H1 (cell line): ENCODE measurements around the gene MYO1D. TPM values are rescaled to one million over a fixed set of nuclear protein-coding genes. Genes with fewer than 3 reads are reported as not detected.

Experiments
- CTCF ChIA-PET: fragments of 300-600 bp; sonication (Branson Sonifier 250); formaldehyde crosslinking; loops from one replicate; lab custom pipeline; 2021; ENCODE audit not compliant: partially characterized antibody; lab: Charles Lee
- POLR2A ChIA-PET: fragments of 300-600 bp; sonication (Branson Sonifier 250); formaldehyde crosslinking; loops from one replicate; lab custom pipeline; 2021; ENCODE audit warnings: inconsistent platforms; ENCODE audit not compliant: partially characterized antibody; lab: Charles Lee
- DNase-seq, 2 experiments: peaks; one replicate each; pipeline versions ENCODE4 v3.0.0 to v3.0.0-alpha.2; 2010 to 2022; ENCODE audit warnings: low spot score in 2 of 2, low read depth in 1 of 2, mixed read lengths in 1 of 2
- FAIRE-seq: peaks from 2 replicates; lab custom pipeline; 2011; peaks lifted over from hg19 to GRCh38; lab: Jason Lieb, UNC
- H2AFZ ChIP-seq: 2 replicates; pipeline ENCODE4 v1.8.1; 2012; ENCODE audit warnings: low read length, inconsistent platforms
- H2AK5ac ChIP-seq: 2 replicates; pipeline ENCODE4 v1.6.1; 2013; ENCODE audit warnings: low read depth, low read length
- H2BK120ac ChIP-seq: replicated peaks from 2 replicates; pipeline ENCODE3; 2013; ENCODE audit warnings: low read depth, low read length, inconsistent platforms
- H2BK12ac ChIP-seq: 2 replicates; pipeline ENCODE4 v1.6.1; 2013; ENCODE audit warnings: low read depth, low read length
- H2BK15ac ChIP-seq: 2 replicates; pipeline ENCODE4 v1.6.1; 2013; ENCODE audit warnings: low read length
- H2BK20ac ChIP-seq: 2 replicates; pipeline ENCODE4 v1.6.1; 2013; ENCODE audit warnings: low read length
- H2BK5ac ChIP-seq: 2 replicates; pipeline ENCODE4 v1.6.1; 2013; ENCODE audit warnings: low read depth, low read length
- H3K14ac ChIP-seq: 2 replicates; pipeline ENCODE4 v1.6.1; 2013; ENCODE audit warnings: inconsistent platforms; ENCODE audit not compliant: insufficient read length
- H3K18ac ChIP-seq: 2 replicates; pipeline ENCODE4 v1.6.1; 2013; ENCODE audit warnings: low read length; ENCODE audit errors: extremely low read depth
- H3K23ac ChIP-seq: 2 replicates; pipeline ENCODE4 v1.6.1; 2013; ENCODE audit warnings: inconsistent platforms; ENCODE audit not compliant: insufficient read length
- H3K23me2 ChIP-seq: 2 replicates; pipeline ENCODE4 v1.6.1; 2013; ENCODE audit warnings: low read depth, low read length
- H3K27ac ChIP-seq: 2 replicates; pipeline ENCODE4 v1.6.1; 2011; ENCODE audit warnings: low read depth, low read length, inconsistent platforms
- H3K27me3 ChIP-seq, 4 experiments: replicated peaks in 1 of 4; 1 replicate in 1 of 4; 2 replicates in 3 of 4; pipeline versions ENCODE4 v1.6.1 to v1.8.1; 2011 to 2013; ENCODE audit warnings: low read length in 3 of 4, mild to moderate bottlenecking in 3 of 4, inconsistent platforms in 2 of 4, mixed read lengths in 2 of 4, moderate library complexity in 1 of 4; ENCODE audit not compliant: control insufficient read depth in 3 of 4, insufficient read depth in 3 of 4; ENCODE audit errors: extremely low read depth in 1 of 4
- H3K36me3 ChIP-seq, 4 experiments: 2 replicates each; pipeline versions ENCODE4 v1.6.1 to v1.8.1; 2011 to 2013; ENCODE audit warnings: mild to moderate bottlenecking in 4 of 4, low read length in 3 of 4, moderate library complexity in 2 of 4, control low read depth in 1 of 4, inconsistent platforms in 1 of 4; ENCODE audit not compliant: insufficient read depth in 4 of 4, control insufficient read depth in 2 of 4
- H3K4ac ChIP-seq: replicated peaks from 2 replicates; pipeline ENCODE3; 2013; ENCODE audit warnings: low read length, low read depth, mixed read lengths, inconsistent platforms; ENCODE audit not compliant: insufficient read length
- H3K4me1 ChIP-seq, 4 experiments: replicated peaks in 1 of 4; 1 replicate in 1 of 4; 2 replicates in 3 of 4; pipeline versions ENCODE4 v1.6.1 to v1.8.1; 2011 to 2013; ENCODE audit warnings: low read length in 3 of 4, inconsistent platforms in 2 of 4, mixed read lengths in 1 of 4; ENCODE audit not compliant: insufficient read depth in 4 of 4, control insufficient read depth in 3 of 4
- H3K4me2 ChIP-seq, 2 experiments: 2 replicates each; pipeline versions ENCODE4 v1.6.1 to v1.8.1; 2011 to 2013; ENCODE audit warnings: low read depth in 2 of 2, low read length in 2 of 2, control low read depth in 1 of 2, inconsistent platforms in 1 of 2, mild to moderate bottlenecking in 1 of 2; ENCODE audit not compliant: insufficient read depth in 1 of 2
- H3K4me3 ChIP-seq, 4 experiments: fragments of 200-600, 300-600 bp in 1 of 4; sonication (generic), shearing (Covaris generic), sonication (Bioruptor Twin) in 1 of 4; 2 replicates each; pipeline versions ENCODE4 v1.5.1 to v1.8.1; 2011 to 2016; ENCODE audit warnings: low read length in 4 of 4, low read depth in 3 of 4, control low read depth in 2 of 4, inconsistent platforms in 2 of 4, mild to moderate bottlenecking in 2 of 4, mixed read lengths in 1 of 4, moderate library complexity in 1 of 4; ENCODE audit not compliant: insufficient read depth in 2 of 4; ENCODE audit errors: extremely low read depth in 1 of 4
- H3K56ac ChIP-seq: replicated peaks from 2 replicates; pipeline ENCODE3; 2013; ENCODE audit warnings: low read depth, mild to moderate bottlenecking, mixed read lengths, low read length, inconsistent platforms; ENCODE audit not compliant: insufficient read length
- H3K79me1 ChIP-seq: 2 replicates; pipeline ENCODE4 v1.6.1; 2013; ENCODE audit warnings: low read depth, low read length, control low read depth
- H3K79me2 ChIP-seq, 2 experiments: 2 replicates each; pipeline versions ENCODE4 v1.6.1 to v1.8.1; 2012 to 2013; ENCODE audit warnings: low read length in 2 of 2, mild to moderate bottlenecking in 2 of 2, inconsistent platforms in 1 of 2; ENCODE audit not compliant: insufficient read depth in 2 of 2, control insufficient read depth in 1 of 2
- H3K9ac ChIP-seq, 4 experiments: replicated peaks in 1 of 4; 1 replicate in 1 of 4; 2 replicates in 3 of 4; pipeline versions ENCODE4 v1.6.1 to v1.8.1; 2011 to 2013; ENCODE audit warnings: low read depth in 3 of 4, low read length in 3 of 4, control low read depth in 2 of 4, mild to moderate bottlenecking in 2 of 4, moderate library complexity in 2 of 4, inconsistent platforms in 1 of 4; ENCODE audit errors: extremely low read depth in 1 of 4
- H3K9me3 ChIP-seq, 2 experiments: 2 replicates each; pipeline versions ENCODE4 v1.6.1 to v1.8.1; 2012 to 2013; ENCODE audit warnings: mild to moderate bottlenecking in 2 of 2, moderate library complexity in 2 of 2, control low read depth in 1 of 2, inconsistent platforms in 1 of 2, low read depth in 1 of 2, low read length in 1 of 2, mixed read lengths in 1 of 2; ENCODE audit not compliant: insufficient read depth in 2 of 2
- H4K20me1 ChIP-seq, 2 experiments: replicated peaks in 1 of 2; 2 replicates each; pipeline versions ENCODE3 to v1.8.1; 2011 to 2013; ENCODE audit warnings: inconsistent platforms in 2 of 2, low read length in 2 of 2, mild to moderate bottlenecking in 1 of 2; ENCODE audit not compliant: insufficient read depth in 2 of 2, control insufficient read depth in 1 of 2
- H4K5ac ChIP-seq: 2 replicates; pipeline ENCODE4 v1.6.1; 2013; ENCODE audit warnings: low read length, low read depth, mixed read lengths, inconsistent platforms; ENCODE audit not compliant: insufficient read length
- H4K8ac ChIP-seq: 2 replicates; pipeline ENCODE4 v1.8.0; 2013; ENCODE audit warnings: mild to moderate bottlenecking, moderate library complexity, low read length, inconsistent platforms; ENCODE audit not compliant: insufficient read depth; ENCODE audit errors: extremely low read depth
- H4K91ac ChIP-seq: replicated peaks from 2 replicates; pipeline ENCODE3; 2013; ENCODE audit warnings: low read length, mixed read lengths, inconsistent platforms; ENCODE audit not compliant: insufficient read length
- ASH2L ChIP-seq: fragments of 200-600, 300-600 bp; sonication (generic); IDR thresholded peaks from one replicate; pipeline ENCODE4 v1.7.1; 2017; ENCODE audit warnings: low read length
- E2F6 ChIP-seq: IDR thresholded peaks from 2 replicates; pipeline ENCODE4 v1.6.1; 2012; ENCODE audit warnings: inconsistent platforms
- EZH2 ChIP-seq: fragments of 200-600 bp; sonication (generic); IDR thresholded peaks from 2 replicates; pipeline ENCODE4 v1.7.1; 2012; ENCODE audit warnings: low read depth, mild to moderate bottlenecking, moderate library complexity, low read length, inconsistent platforms; ENCODE audit not compliant: severe bottlenecking
- GABPA ChIP-seq: IDR thresholded peaks from 2 replicates; pipeline ENCODE4 v1.6.1; 2011; ENCODE audit warnings: mild to moderate bottlenecking, low read length, moderate library complexity, borderline replicate concordance; ENCODE audit not compliant: insufficient read depth
- HDAC2 ChIP-seq, 2 experiments: fragments of 300-600 bp in 1 of 2; sonication (generic) in 1 of 2; IDR thresholded peaks; 2 replicates each; pipeline ENCODE4 v1.6.1; 2011 to 2012; ENCODE audit warnings: low read depth in 2 of 2, low read length in 2 of 2, mild to moderate bottlenecking in 2 of 2, moderate library complexity in 2 of 2, borderline replicate concordance in 1 of 2, inconsistent platforms in 1 of 2
- NANOG ChIP-seq: IDR thresholded peaks from 2 replicates; pipeline ENCODE4 v1.6.1; 2011; ENCODE audit warnings: low read length, low read depth, mild to moderate bottlenecking, inconsistent platforms; ENCODE audit not compliant: insufficient read depth, poor library complexity, severe bottlenecking
- SIRT6 ChIP-seq: IDR thresholded peaks from one replicate; pipeline ENCODE4 v1.7.1; 2012; ENCODE audit warnings: low read length, inconsistent platforms
- SIX5 ChIP-seq: IDR thresholded peaks from 2 replicates; pipeline ENCODE4 v1.6.1; 2011; ENCODE audit warnings: mild to moderate bottlenecking, low read depth, low read length
- TAF1 ChIP-seq: IDR thresholded peaks from 2 replicates; pipeline ENCODE4 v1.6.1; 2011; ENCODE audit warnings: mild to moderate bottlenecking, low read depth, low read length
- YY1 ChIP-seq: IDR thresholded peaks from 2 replicates; pipeline ENCODE4 v1.6.1; 2011; ENCODE audit warnings: low read depth, mild to moderate bottlenecking, low read length
- WGBS, 2 experiments: shearing (Covaris generic) in 1 of 2; methylation state at CpG; one replicate each; pipeline versions ENCODE4 v1.1.6 to v1.1.7; 2013 to 2015; ENCODE audit warnings: low lambda C conversion rate in 2 of 2, mixed read lengths in 2 of 2, inconsistent platforms in 1 of 2, low coverage in 1 of 2, missing lambda C conversion rate in 1 of 2; ENCODE audit not compliant: insufficient replicate concordance in 2 of 2, insufficient coverage in 1 of 2, insufficient read length in 1 of 2; ENCODE audit errors: extremely low coverage in 1 of 2, missing lambda C conversion rate in 1 of 2; 5-methylcytosine and 5-hydroxymethylcytosine counted together
- polyA plus RNA-seq, 7 experiments: library from polyadenylated mRNA; depleted of rRNA in 3 of 7; stranded (reverse) in 5 of 7; unstranded in 2 of 7; fragments of >200 nt in 5 of 7; fragments of 200-250 nt in 2 of 7; gene quantifications; 1 replicate in 5 of 7; 2 replicates in 1 of 7; 4 replicates in 1 of 7; pipeline versions ENCODE4 v1.2.1 to v1.2.3, GENCODE V29; 2011 to 2013; ENCODE audit warnings: missing spikeins in 2 of 7, mixed read lengths in 2 of 7
- total RNA-seq: library from RNA; stranded (reverse); fragmentation: NEBNext Ultra II Directional; extraction: Animal tissue kit (Norgen Biotek cat#: 25700); gene quantifications from 2 replicates; pipeline ENCODE4 v1.2.1, GENCODE V29; 2021
- TF ChIP-seq, protein P1 (sequence below): IDR thresholded peaks from 2 replicates; pipeline ENCODE4 v1.6.1; 2012; ENCODE audit warnings: low read length, inconsistent platforms

Gene MYO1D
- total and polyA plus RNA-seq, 2 of the 8 experiments (the other 6 are each of a cell fraction or from before 2014, with no cell fraction given), result 6.5 to 25.4 TPM

DNA sequence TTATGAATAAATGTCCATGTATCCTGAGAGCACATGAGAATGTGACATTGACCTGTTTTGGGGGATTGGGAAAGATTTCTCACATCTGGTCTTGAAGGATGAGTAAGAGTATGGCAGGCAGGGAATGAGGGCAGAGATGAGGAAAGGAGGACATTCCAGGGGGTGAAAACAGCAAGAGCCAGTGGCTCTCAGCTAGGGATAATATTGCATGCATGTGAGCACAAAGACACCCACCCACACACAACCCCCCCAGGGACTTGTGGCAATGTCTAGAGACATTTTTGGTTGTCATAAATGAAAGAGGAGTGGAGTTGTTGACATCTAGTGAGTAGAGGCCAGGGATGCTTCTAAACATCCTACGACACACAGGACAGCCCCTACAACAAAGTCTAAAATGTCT lies 6.0 kb downstream of the MYO1D start:
- Histone ChIP-seq H2BK120ac (no peak overlapping the region), H2BK12ac (no peak overlapping the region), H3K9ac (no peak overlapping the region), H2BK5ac (no peak overlapping the region), H3K4me2 (no peak overlapping the region), H2AK5ac (no peak overlapping the region), H4K20me1 (peaks cover 0 to 8% of the 10 kb centered on the region in 2 experiments), H3K36me3 (no peaks in the 10 kb centered on the region), H3K56ac (no peak overlapping the region), H3K4me3 (no peak overlapping the region), H2BK15ac (no peak overlapping the region), H4K8ac (no peak overlapping the region), H3K23me2 (no peaks in the 10 kb centered on the region; the same call in 1 of the 2 replicates), H4K91ac (no peak overlapping the region), H2AFZ (no peak overlapping the region), H3K4ac (no peak overlapping the region), H3K14ac (no peak overlapping the region), H3K4me1 (no peaks in the 10 kb centered on the region), H3K27me3 (no peaks in the 10 kb centered on the region), H3K9me3 (no peaks in the 10 kb centered on the region), H4K5ac (no peak overlapping the region), H3K79me2 (peaks cover 0 to 51% of the 10 kb centered on the region in 2 experiments; a peak in 3 of 4 replicates), H2BK20ac (no peak overlapping the region), H3K23ac (no peak overlapping the region), H3K27ac (no peak overlapping the region), H3K18ac (no peak overlapping the region), H3K79me1 (peaks cover 16% of the 10 kb centered on the region; the same call in 1 of the 2 replicates)
- CTCF ChIA-PET, result interaction anchor here (0.9 to 1.4 kb wide), 2 partner anchors 13 to 87 kb away, joined by 3 to 8 read pairs; no protein-coding TSS in a partner anchor
- DNase-seq (no peak), FAIRE-seq (no peak)
- 96% methylated on average over 1 of the region's 1 CpG; no CpG with 5 or more reads in 1 of the 2 experiments for WGBS, 2 experiments
- POLR2A ChIA-PET, result no interaction called here
- TF ChIP-seq ASH2L, result no peak
- no peak for TF ChIP-seq NANOG
- TF ChIP-seq YY1, result no peak
- TF ChIP-seq E2F6, result no peak
- no peak for TF ChIP-seq HDAC2 (IDR thresholded peaks at IDR 0.05; ENCODE audit: borderline replicate concordance in 1 of 2, low read depth in 2 of 2, low read length in 2 of 2)
- no peak for TF ChIP-seq TAF1
- no peak for TF ChIP-seq SIX5
- TF ChIP-seq GABPA, result no peak
- TF ChIP-seq EZH2, result no peak
- TF ChIP-seq SIRT6, result no peak
- TF ChIP-seq, protein P1, sequence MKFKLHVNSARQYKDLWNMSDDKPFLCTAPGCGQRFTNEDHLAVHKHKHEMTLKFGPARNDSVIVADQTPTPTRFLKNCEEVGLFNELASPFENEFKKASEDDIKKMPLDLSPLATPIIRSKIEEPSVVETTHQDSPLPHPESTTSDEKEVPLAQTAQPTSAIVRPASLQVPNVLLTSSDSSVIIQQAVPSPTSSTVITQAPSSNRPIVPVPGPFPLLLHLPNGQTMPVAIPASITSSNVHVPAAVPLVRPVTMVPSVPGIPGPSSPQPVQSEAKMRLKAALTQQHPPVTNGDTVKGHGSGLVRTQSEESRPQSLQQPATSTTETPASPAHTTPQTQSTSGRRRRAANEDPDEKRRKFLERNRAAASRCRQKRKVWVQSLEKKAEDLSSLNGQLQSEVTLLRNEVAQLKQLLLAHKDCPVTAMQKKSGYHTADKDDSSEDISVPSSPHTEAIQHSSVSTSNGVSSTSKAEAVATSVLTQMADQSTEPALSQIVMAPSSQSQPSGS, result no peak
